ENCODE data around the gene EP400.

EP400 gene

DNA sequence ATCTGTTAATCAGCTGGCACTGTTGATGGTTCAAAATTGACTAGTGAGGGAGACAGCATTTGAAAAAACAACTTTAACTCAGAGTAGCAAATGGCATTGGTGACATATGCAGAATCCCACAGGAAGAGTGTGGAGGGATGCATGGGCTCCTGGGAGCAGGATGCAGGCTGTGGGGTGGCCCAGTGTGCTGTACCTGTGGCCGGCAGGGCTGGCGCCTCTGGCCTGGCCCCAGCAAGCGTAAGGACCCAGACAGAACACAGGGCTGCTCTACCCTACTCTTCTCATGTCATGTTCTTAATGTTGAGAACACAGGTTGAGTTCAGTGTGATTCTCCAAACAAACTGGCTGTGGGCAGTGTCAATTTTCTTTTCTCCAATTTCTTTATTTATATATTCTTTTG lies 160.9 kb downstream of the EP400 start:
- ATAC-seq, result no peak
- Mint-ChIP-seq H3K4me3 (no peak overlapping the region), H3K4me1 (no peaks in the 10 kb centered on the region), H3K27me3 (no peaks in the 10 kb centered on the region), H3K36me3 (peaks cover 30% of the 10 kb centered on the region), H3K27ac (no peak overlapping the region), H3K9me3 (no peaks in the 10 kb centered on the region)

- no peak for ATAC-seq
- Mint-ChIP-seq H3K27ac (no peak overlapping the region), H3K36me3 (peaks cover 36% of the 10 kb centered on the region), H3K4me1 (no peaks in the 10 kb centered on the region), H3K9me3 (no peaks in the 10 kb centered on the region), H3K4me3 (no peak overlapping the region), H3K27me3 (no peaks in the 10 kb centered on the region)
Observed at GRCh38 chr12:132111654-132112304, 162.0 kb downstream of the EP400 start.

DNA sequence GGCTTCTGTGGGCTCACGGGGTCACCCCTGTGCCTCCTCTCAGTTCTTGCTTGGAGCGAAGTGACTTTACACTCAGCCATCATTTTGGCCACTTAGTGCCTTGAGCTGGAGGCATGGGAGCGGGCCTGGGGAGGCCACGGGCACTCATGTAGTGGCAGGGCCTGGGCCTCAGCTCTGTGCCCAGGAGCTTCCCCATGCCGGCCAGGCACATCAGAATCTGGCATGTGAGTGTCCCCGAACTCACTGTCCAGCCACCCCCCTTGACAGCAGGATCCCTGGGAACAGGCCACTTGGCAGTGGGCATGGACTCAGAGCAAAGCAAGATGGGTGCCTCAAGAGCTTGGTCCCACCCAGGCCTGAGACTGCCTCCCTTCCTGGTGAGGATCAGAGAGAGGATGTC lies 164.9 kb downstream of the EP400 start:
- no peaks in the 10 kb centered on the region for H3K4me1 Mint-ChIP-seq
- ATAC-seq, result no peak
- no peak overlapping the region for H3K4me3 Mint-ChIP-seq
- H3K9me3 Mint-ChIP-seq, result no peaks in the 10 kb centered on the region
- H3K36me3 Mint-ChIP-seq, result peaks cover 25% of the 10 kb centered on the region
- no peak overlapping the region for H3K27ac Mint-ChIP-seq
- H3K27me3 Mint-ChIP-seq, result no peaks in the 10 kb centered on the region

- H3K27me3 Mint-ChIP-seq, result no peaks in the 10 kb centered on the region
- no peak for ATAC-seq
- H3K4me3 Mint-ChIP-seq, result no peak overlapping the region
- no peaks in the 10 kb centered on the region for H3K9me3 Mint-ChIP-seq
- no peak overlapping the region for H3K27ac Mint-ChIP-seq
- peaks cover 29% of the 10 kb centered on the region for H3K36me3 Mint-ChIP-seq
- no peaks in the 10 kb centered on the region for H3K4me1 Mint-ChIP-seq
Observed at GRCh38 chr12:132115500-132115899, 165.8 kb downstream of the EP400 start.

DNA sequence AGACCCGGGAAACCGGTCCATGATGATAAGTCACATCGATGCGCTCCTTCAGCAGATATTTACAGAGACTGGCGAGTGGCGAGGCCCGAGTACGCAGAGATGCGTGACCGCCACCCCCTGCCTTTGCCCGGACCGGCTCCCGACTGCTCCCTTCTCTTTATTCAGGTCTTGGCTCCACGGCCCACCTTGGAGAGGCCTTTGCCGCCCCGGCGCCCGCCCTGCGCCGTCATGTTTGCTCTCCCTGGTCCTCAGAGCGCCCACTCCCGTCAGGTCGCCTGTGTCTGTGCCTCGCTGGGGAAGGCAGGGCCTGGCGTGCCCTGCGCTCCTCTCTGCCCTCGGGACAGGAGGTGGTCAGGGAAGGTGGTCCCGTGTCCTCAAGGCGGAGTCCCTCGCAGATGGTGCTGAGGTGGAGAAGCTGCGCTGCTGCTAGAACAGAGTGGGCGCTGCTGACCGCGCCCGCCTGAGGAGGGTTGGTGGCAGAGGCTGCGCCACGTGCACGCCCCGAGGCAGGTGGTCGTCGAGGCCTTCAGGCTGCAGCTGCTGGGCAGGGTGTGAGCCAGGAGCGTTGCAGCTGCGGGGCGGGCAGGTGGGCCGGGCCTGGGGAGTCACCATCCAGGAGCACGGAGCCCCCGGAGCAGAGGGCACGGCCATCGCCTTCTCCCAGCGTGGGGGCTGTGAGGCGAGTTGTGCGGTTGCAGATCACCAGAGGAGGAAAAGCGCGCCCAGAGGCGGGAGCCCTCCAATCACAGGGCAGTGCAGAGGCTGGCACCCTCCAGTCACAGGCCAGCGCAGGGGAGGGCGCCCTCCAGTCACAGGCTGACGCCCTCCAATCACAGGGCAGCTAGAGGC lies 167.2 kb downstream of the EP400 start:
- ATAC-seq, result no peak
- Mint-ChIP-seq H3K4me1 (no peaks in the 10 kb centered on the region), H3K27me3 (no peaks in the 10 kb centered on the region), H3K27ac (no peak overlapping the region), H3K9me3 (no peaks in the 10 kb centered on the region), H3K4me3 (no peak overlapping the region), H3K36me3 (peaks cover 28% of the 10 kb centered on the region)

GRCh38 chr12:132117558-132117875 lies 167.8 kb downstream of the EP400 start:
- Mint-ChIP-seq H3K27me3 (no peaks in the 10 kb centered on the region), H3K27ac (no peak overlapping the region), H3K4me3 (no peak overlapping the region), H3K4me1 (no peaks in the 10 kb centered on the region), H3K9me3 (no peaks in the 10 kb centered on the region), H3K36me3 (peaks cover 28% of the 10 kb centered on the region)
- ATAC-seq, result no peak

DNA sequence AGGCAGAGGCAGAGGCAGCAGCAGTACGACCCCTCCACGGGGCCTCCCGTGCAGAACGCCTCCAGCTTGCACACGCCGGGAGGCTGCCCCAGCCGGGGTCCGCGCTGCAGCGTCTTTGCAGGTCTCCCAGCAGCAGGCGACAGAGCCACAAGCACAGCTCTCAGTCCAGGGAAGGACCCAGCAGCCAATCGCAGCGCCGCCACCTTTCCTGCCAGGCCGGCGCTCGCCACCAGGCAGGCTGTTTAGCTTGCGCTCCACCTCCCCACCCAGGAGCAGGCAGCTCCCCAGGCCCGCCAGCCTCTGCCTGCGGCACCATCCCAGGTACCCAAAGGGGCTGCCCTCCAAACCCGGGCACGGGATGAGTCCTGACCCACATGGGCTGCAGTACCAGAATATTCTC lies 169.1 kb downstream of the EP400 start:
- no peaks in the 10 kb centered on the region for H3K27me3 Mint-ChIP-seq
- no peak for ATAC-seq
- no peaks in the 10 kb centered on the region for H3K9me3 Mint-ChIP-seq
- H3K4me1 Mint-ChIP-seq, result no peaks in the 10 kb centered on the region
- H3K27ac Mint-ChIP-seq, result no peak overlapping the region
- no peak overlapping the region for H3K4me3 Mint-ChIP-seq
- H3K36me3 Mint-ChIP-seq, result peaks cover 30% of the 10 kb centered on the region

DNA sequence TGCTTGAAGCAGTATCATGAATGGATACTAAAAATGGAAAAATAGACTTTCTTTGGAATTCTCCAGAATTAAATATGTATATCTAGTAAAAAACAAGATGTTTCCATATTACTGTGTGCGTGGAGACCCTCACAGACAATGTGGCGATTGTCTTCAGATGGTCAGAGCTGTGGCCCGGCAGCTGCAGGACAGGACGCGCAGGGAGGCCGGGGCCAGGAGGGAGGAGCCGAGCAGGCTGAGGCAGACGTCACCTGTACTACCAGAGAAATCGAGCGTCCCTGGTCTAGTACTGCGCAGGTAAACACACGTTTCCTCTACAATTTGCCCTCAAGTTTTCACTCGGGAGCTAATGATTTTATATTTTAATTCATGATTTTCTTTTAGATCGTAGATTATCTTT lies 171.5 kb downstream of the EP400 start:
- no peaks in the 10 kb centered on the region for H3K4me1 Mint-ChIP-seq
- no peak overlapping the region for H3K4me3 Mint-ChIP-seq
- no peak for ATAC-seq
- H3K9me3 Mint-ChIP-seq, result no peaks in the 10 kb centered on the region
- H3K27ac Mint-ChIP-seq, result no peak overlapping the region
- H3K27me3 Mint-ChIP-seq, result no peaks in the 10 kb centered on the region
- peaks cover 43% of the 10 kb centered on the region for H3K36me3 Mint-ChIP-seq

GRCh38 chr12:132123970-132124765 lies 174.4 kb downstream of the EP400 start:
- H3K4me3 Mint-ChIP-seq, result no peak overlapping the region
- H3K27ac Mint-ChIP-seq, result no peak overlapping the region
- no peaks in the 10 kb centered on the region for H3K4me1 Mint-ChIP-seq
- no peaks in the 10 kb centered on the region for H3K27me3 Mint-ChIP-seq
- H3K9me3 Mint-ChIP-seq, result peaks cover 3% of the 10 kb centered on the region
- H3K36me3 Mint-ChIP-seq, result peaks cover 68% of the 10 kb centered on the region
- ATAC-seq, result no peak

- H3K4me1 Mint-ChIP-seq, result no peaks in the 10 kb centered on the region
- H3K36me3 Mint-ChIP-seq, result peaks cover 72% of the 10 kb centered on the region
- H3K27ac Mint-ChIP-seq, result no peak overlapping the region
- no peaks in the 10 kb centered on the region for H3K27me3 Mint-ChIP-seq
- ATAC-seq, result no peak
- H3K9me3 Mint-ChIP-seq, result peaks cover 3% of the 10 kb centered on the region
- no peak overlapping the region for H3K4me3 Mint-ChIP-seq
Observed at GRCh38 chr12:132124766-132125425, 175.2 kb downstream of the EP400 start.

DNA sequence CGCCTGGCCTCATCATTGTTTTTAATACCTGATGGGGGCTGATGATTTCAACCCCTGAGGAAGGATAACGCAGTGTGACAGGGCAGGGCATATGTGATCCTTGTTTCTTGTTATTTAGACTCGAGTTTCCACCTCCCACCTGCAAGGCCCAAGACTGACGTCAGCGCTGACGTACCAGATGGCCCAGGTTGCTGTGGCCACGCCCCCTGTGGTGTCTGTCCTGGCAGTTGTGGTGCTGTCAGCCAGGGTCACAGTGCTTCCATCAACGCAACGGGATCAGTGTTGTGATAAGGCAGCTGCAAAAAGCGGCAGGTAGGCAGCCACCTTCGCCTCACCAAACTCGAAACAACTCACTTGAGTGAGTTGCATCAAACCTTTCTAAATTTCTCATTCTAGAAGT lies 176.0 kb downstream of the EP400 start:
- no peak for ATAC-seq
- Mint-ChIP-seq H3K27me3 (no peaks in the 10 kb centered on the region), H3K27ac (no peak overlapping the region), H3K4me3 (no peak overlapping the region), H3K9me3 (peaks cover 3% of the 10 kb centered on the region), H3K36me3 (peaks cover 69% of the 10 kb centered on the region), H3K4me1 (no peaks in the 10 kb centered on the region)

GRCh38 chr12:132127041-132127440 lies 177.3 kb downstream of the EP400 start:
- no peak for ATAC-seq
- no peak overlapping the region for H3K27ac Mint-ChIP-seq
- peaks cover 63% of the 10 kb centered on the region for H3K36me3 Mint-ChIP-seq
- H3K4me3 Mint-ChIP-seq, result no peak overlapping the region
- H3K9me3 Mint-ChIP-seq, result peaks cover 3% of the 10 kb centered on the region
- no peaks in the 10 kb centered on the region for H3K4me1 Mint-ChIP-seq
- no peaks in the 10 kb centered on the region for H3K27me3 Mint-ChIP-seq

DNA sequence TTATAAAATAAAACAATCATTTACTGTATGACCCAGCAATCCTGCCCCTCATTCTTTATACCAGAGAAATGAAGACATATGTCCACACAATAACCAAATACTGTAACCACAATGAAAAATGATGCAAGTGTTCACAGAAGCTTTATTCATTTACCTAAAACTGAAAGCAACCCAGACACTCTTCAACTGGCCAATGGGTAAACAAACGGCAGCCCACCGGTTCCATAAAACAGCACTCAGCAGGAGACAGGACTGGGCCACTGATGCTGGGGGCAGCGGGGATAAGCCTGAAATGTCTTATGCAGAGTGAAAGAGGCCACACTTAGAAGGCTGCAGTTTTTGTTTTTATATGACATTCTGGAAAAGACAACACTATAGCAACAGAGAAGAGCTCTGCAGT lies 179.3 kb downstream of the EP400 start:
- H3K9me3 Mint-ChIP-seq, result peaks cover 3% of the 10 kb centered on the region
- H3K36me3 Mint-ChIP-seq, result peaks cover 59% of the 10 kb centered on the region
- H3K27ac Mint-ChIP-seq, result no peak overlapping the region
- no peaks in the 10 kb centered on the region for H3K27me3 Mint-ChIP-seq
- no peaks in the 10 kb centered on the region for H3K4me1 Mint-ChIP-seq
- no peak for ATAC-seq
- H3K4me3 Mint-ChIP-seq, result no peak overlapping the region

GRCh38 chr12:132130690-132131089 lies 180.9 kb downstream of the EP400 start:
- ATAC-seq, result no peak
- Mint-ChIP-seq H3K27me3 (no peaks in the 10 kb centered on the region), H3K4me1 (no peaks in the 10 kb centered on the region), H3K9me3 (peaks cover 3% of the 10 kb centered on the region), H3K27ac (no peak overlapping the region), H3K36me3 (peaks cover 43% of the 10 kb centered on the region), H3K4me3 (no peak overlapping the region)
